GM06990 (cell line): ENCODE measurements around the gene TMPRSS12.

Source experiments
- DNase-seq: peaks from one replicate; pipeline ENCODE4 v3.0.0-alpha.2; 2011; ENCODE audit not compliant: insufficient read length; ENCODE audit errors: extremely low read depth
- H3K27me3 ChIP-seq: replicated peaks from 2 replicates; pipeline ENCODE4 v1.6.0; 2011; ENCODE audit warnings: low read length; ENCODE audit not compliant: control insufficient read depth, insufficient read depth
- H3K36me3 ChIP-seq: 2 replicates; pipeline ENCODE4 v1.5.1; 2011; ENCODE audit warnings: low read length; ENCODE audit not compliant: control insufficient read depth, insufficient read depth
- H3K4me3 ChIP-seq: replicated peaks from 2 replicates; pipeline ENCODE4 v1.5.1; 2011; ENCODE audit warnings: low read depth, mild to moderate bottlenecking, control low read depth, low read length
- CTCF ChIP-seq: IDR thresholded peaks from 2 replicates; pipeline ENCODE4 v1.5.1; 2011; ENCODE audit warnings: low read length, control low read depth, mild to moderate bottlenecking, inconsistent platforms; ENCODE audit not compliant: insufficient read depth, poor library complexity, severe bottlenecking

The TMPRSS12 gene

GRCh38 chr12:50932787-50933280 is 90.1 kb downstream of the TMPRSS12 start:
- no peak for DNase-seq
- no peaks in the 10 kb centered on the region for H3K27me3 ChIP-seq
- no peaks in the 10 kb centered on the region; the same call in 1 of the 2 replicates for H3K36me3 ChIP-seq
- H3K4me3 ChIP-seq: no peak overlapping the region
- no peak for TF ChIP-seq CTCF

GRCh38 chr12:50933459-50934124 is 90.9 kb downstream of the TMPRSS12 start:
- H3K27me3 ChIP-seq: no peaks in the 10 kb centered on the region
- H3K4me3 ChIP-seq: no peak overlapping the region
- DNase-seq: no peak
- no peaks in the 10 kb centered on the region; the same call in 1 of the 2 replicates for H3K36me3 ChIP-seq
- TF ChIP-seq CTCF: no peak

GRCh38 chr12:50934371-50934851 is 91.7 kb downstream of the TMPRSS12 start:
- H3K27me3 ChIP-seq: no peaks in the 10 kb centered on the region
- no peak for TF ChIP-seq CTCF
- H3K36me3 ChIP-seq: no peaks in the 10 kb centered on the region; the same call in 1 of the 2 replicates
- DNase-seq: no peak
- H3K4me3 ChIP-seq: no peak overlapping the region

GRCh38 chr12:50934981-50935807 is 92.5 kb downstream of the TMPRSS12 start:
- DNase-seq: no peak
- H3K27me3 ChIP-seq: no peaks in the 10 kb centered on the region
- H3K4me3 ChIP-seq: no peak overlapping the region
- no peak for TF ChIP-seq CTCF
- no peaks in the 10 kb centered on the region; the same call in 1 of the 2 replicates for H3K36me3 ChIP-seq

GRCh38 chr12:50936821-50937530 is 94.2 kb downstream of the TMPRSS12 start:
- TF ChIP-seq CTCF: no peak
- H3K27me3 ChIP-seq: no peaks in the 10 kb centered on the region
- DNase-seq: no peak
- no peaks in the 10 kb centered on the region for H3K36me3 ChIP-seq
- H3K4me3 ChIP-seq: no peak overlapping the region
